Skin epidermis (tissue), 12 donors: ENCODE results near the gene CNST.
"Not testable (repeated sequence)": the region's sequence is repeated elsewhere in the genome, so short reads cannot be mapped to it uniquely, and the experiment has no call there.

ENCODE experiments used
- H3K27ac ChIP-seq, 21 experiments: fragments of 200-600 bp; sonication (generic) in 11 of 21; one replicate each; pipeline ENCODE4 v1.5.0; 2020; ENCODE audit warnings: mild to moderate bottlenecking in 3 of 21, inconsistent platforms in 2 of 21, moderate library complexity in 2 of 21
- H3K4me3 ChIP-seq, 7 experiments: fragments of 200-600 bp; sonication (generic) in 2 of 7; one replicate each; pipeline ENCODE4 v1.5.0; 2020; ENCODE audit warnings: inconsistent platforms in 2 of 7, mild to moderate bottlenecking in 2 of 7, moderate library complexity in 1 of 7

The CNST gene

GRCh38 chr1:246607462-246607861, 41.2 kb downstream of the CNST start:
- Histone ChIP-seq H3K27ac (peak overlapping the region in 4 of 21 experiments; percentile 4 to 29 (median 24)), H3K4me3 (no peak overlapping the region)

- Histone ChIP-seq H3K4me3 (no peak overlapping the region), H3K27ac (peak overlapping the region in 13 of 21 experiments; percentile 9 to 71 (median 47))
Observed at GRCh38 chr1:246608616-246609376, 42.5 kb downstream of the CNST start.

GRCh38 chr1:246609632-246610031, 43.4 kb downstream of the CNST start:
- Histone ChIP-seq H3K4me3 (no peak overlapping the region), H3K27ac (peak overlapping the region in 10 of 21 experiments; percentile 7 to 71 (median 47))

GRCh38 chr1:246613096-246613758, 47.0 kb downstream of the CNST start:
- Histone ChIP-seq H3K27ac (peak overlapping the region in 1 of 21 experiments; percentile 24), H3K4me3 (no peak overlapping the region)

GRCh38 chr1:246617156-246617555, 50.9 kb downstream of the CNST start:
- Histone ChIP-seq H3K4me3 (no peak overlapping the region), H3K27ac (no peak overlapping the region)

GRCh38 chr1:246617768-246618167, 51.5 kb downstream of the CNST start:
- H3K27ac ChIP-seq: no peak overlapping the region
- no peak overlapping the region for H3K4me3 ChIP-seq

GRCh38 chr1:246618240-246618808, 52.1 kb downstream of the CNST start:
- H3K4me3 ChIP-seq: no peak overlapping the region

GRCh38 chr1:246622035-246622652, 55.9 kb downstream of the CNST start:
- H3K4me3 ChIP-seq: no peak overlapping the region
- no peak overlapping the region for H3K27ac ChIP-seq

More at GRCh38 chr1:246618240-246618808, 52.1 kb downstream of the CNST start:
- H3K27ac ChIP-seq: no peak overlapping the region

- H3K4me3 ChIP-seq: no peak overlapping the region
- no peak overlapping the region for H3K27ac ChIP-seq
Observed at GRCh38 chr1:246624091-246624490, 57.8 kb downstream of the CNST start.

GRCh38 chr1:246629030-246629429, 62.8 kb downstream of the CNST start:
- no peak overlapping the region for H3K4me3 ChIP-seq
- H3K27ac ChIP-seq: no peak overlapping the region

GRCh38 chr1:246629976-246630375, 63.7 kb downstream of the CNST start:
- Histone ChIP-seq H3K27ac (no peak overlapping the region), H3K4me3 (no peak overlapping the region)

GRCh38 chr1:246631426-246631825, 65.2 kb downstream of the CNST start:
- H3K27ac ChIP-seq: no peak overlapping the region
- H3K4me3 ChIP-seq: no peak overlapping the region

- H3K27ac ChIP-seq: peak overlapping the region in 9 of 21 experiments; percentile 2 to 51 (median 28)
- H3K4me3 ChIP-seq: no peak overlapping the region
Observed at GRCh38 chr1:246632281-246633168, 66.3 kb downstream of the CNST start.

- H3K4me3 ChIP-seq, H3K27ac ChIP-seq: not testable (repeated sequence)
Observed at GRCh38 chr1:246634659-246635058, 68.4 kb downstream of the CNST start.

- Histone ChIP-seq H3K27ac (no peak overlapping the region), H3K4me3 (no peak overlapping the region)
Observed at GRCh38 chr1:246638941-246639655, 72.8 kb downstream of the CNST start.

GRCh38 chr1:246639732-246640131, 73.5 kb downstream of the CNST start:
- no peak overlapping the region for H3K4me3 ChIP-seq
- H3K27ac ChIP-seq: no peak overlapping the region

- Histone ChIP-seq H3K4me3 (no peak overlapping the region), H3K27ac (no peak overlapping the region)
Observed at GRCh38 chr1:246640747-246641146, 74.5 kb downstream of the CNST start.

- no peak overlapping the region for H3K27ac ChIP-seq
Observed at GRCh38 chr1:246641394-246641793, 75.1 kb downstream of the CNST start.

GRCh38 chr1:246642719-246643118, 76.5 kb downstream of the CNST start:
- Histone ChIP-seq H3K4me3 (no peak overlapping the region), H3K27ac (no peak overlapping the region)

More at GRCh38 chr1:246641394-246641793, 75.1 kb downstream of the CNST start:
- no peak overlapping the region for H3K4me3 ChIP-seq
